Measurements from ENCODE around the gene MEI1.
A peak's percentile ranks its signal among the peaks of the same experiment; 100 is the strongest.
"Not testable (repeated sequence)": the region's sequence is repeated elsewhere in the genome, so short reads cannot be mapped to it uniquely, and the experiment has no call there.

The MEI1 gene

GRCh38 chr22:41699264-41700107 lies at the start of gene MEI1:
MEI1 (plus strand) TSS chr22:41699503; CDS start chr22:41699539, 36 bp downstream.
- no peak for DNase-seq (ENCODE audit: low spot score)

GRCh38 chr22:41650229-41650628 lies 49.1 kb upstream of the MEI1 start:
- no peak for DNase-seq (ENCODE audit: low spot score)

- no peak for DNase-seq (ENCODE audit: low spot score)
Measured at GRCh38 chr22:41650821-41651220, 48.5 kb upstream of the MEI1 start.

DNA sequence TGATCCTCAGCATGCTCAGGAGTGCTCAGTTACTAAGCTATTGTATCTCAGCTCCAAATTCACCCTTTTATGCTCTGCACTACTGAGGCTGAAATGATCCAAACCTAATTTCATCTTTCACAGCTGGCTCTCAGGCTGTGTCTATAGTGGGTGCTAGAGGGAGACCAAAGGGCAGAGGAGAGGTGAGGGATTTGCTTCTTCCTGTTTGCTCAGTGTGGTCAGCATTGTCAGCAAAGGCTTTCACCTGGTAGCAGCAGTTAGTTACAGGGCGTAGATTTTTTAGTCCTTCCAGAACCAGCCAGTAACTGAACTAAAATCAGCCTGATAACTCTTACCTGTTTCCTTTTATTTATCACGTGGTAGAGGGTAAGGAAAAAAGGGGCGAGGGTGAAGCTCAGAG lies 45.0 kb upstream of the MEI1 start:
- DNase-seq (ENCODE audit: low spot score): no peak

- no peak for DNase-seq (ENCODE audit: low spot score)
Measured at GRCh38 chr22:41656556-41656955, 42.7 kb upstream of the MEI1 start.

GRCh38 chr22:41657709-41658108 lies 41.6 kb upstream of the MEI1 start:
- no peak for DNase-seq (ENCODE audit: low spot score)

- DNase-seq (ENCODE audit: low spot score): no peak
Measured at GRCh38 chr22:41658869-41659268, 40.4 kb upstream of the MEI1 start.

DNA sequence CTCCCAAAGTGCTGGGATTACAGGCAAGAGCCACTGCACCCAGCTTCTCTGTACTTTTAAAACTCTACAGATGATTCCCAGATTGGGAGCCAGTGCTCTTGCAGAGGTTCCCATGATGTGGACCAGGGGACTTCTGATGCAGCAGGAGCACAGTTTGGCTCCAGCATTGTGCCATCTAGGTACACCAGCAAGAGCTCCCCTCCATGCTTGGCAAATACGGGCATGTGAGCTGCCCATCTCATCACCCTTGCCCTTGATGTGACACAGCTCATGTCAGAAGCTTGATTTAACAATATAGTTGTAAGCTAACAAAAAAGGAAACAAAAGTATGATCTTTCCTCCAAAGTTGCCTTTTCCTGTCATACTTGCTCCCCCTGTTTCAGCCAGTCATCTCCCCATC lies 39.4 kb upstream of the MEI1 start:
- no peak for DNase-seq (ENCODE audit: low spot score)

- no peak for DNase-seq (ENCODE audit: low spot score)
Measured at GRCh38 chr22:41660416-41660815, 38.9 kb upstream of the MEI1 start.

- DNase-seq (ENCODE audit: low spot score): no peak
Measured at GRCh38 chr22:41661088-41661487, 38.2 kb upstream of the MEI1 start.

GRCh38 chr22:41661713-41662112 lies 37.6 kb upstream of the MEI1 start:
- no peak for DNase-seq (ENCODE audit: low spot score)

DNA sequence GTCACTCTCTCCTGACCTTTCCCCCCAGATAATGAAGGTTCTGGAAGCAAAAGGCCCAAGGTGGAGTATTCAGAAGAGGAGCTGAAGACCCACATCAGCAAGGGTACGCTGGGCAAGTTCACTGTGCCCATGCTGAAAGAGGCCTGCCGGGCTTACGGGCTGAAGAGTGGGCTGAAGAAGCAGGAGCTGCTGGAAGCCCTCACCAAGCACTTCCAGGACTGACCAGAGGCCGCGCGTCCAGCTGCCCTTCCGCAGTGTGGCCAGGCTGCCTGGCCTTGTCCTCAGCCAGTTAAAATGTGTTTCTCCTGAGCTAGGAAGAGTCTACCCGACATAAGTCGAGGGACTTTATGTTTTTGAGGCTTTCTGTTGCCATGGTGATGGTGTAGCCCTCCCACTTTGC lies 35.7 kb upstream of the MEI1 start:
- DNase-seq (ENCODE audit: low spot score): not testable (repeated sequence)

GRCh38 chr22:41664490-41664889 lies 34.8 kb upstream of the MEI1 start:
- no peak for DNase-seq (ENCODE audit: low spot score)

DNA sequence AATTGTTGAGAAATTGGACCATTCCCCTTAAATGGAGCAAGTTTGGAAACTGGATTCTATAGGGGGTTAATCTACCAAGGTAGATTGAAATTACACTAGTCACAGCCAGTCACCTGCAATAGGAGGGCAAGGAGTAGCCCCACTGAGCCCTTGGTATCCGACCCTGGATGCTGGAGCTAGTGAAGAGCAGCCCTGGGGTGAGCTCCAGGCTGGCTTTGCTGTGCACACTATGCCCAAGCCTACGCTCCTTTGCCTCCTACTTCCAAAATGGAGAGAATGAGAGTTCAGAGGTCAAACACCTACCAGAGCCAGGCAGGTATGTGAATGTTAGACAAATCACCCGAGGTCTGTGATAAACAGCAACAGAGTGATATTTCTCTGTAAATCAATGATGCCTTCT lies 34.4 kb upstream of the MEI1 start:
- no peak for DNase-seq (ENCODE audit: low spot score)

DNA sequence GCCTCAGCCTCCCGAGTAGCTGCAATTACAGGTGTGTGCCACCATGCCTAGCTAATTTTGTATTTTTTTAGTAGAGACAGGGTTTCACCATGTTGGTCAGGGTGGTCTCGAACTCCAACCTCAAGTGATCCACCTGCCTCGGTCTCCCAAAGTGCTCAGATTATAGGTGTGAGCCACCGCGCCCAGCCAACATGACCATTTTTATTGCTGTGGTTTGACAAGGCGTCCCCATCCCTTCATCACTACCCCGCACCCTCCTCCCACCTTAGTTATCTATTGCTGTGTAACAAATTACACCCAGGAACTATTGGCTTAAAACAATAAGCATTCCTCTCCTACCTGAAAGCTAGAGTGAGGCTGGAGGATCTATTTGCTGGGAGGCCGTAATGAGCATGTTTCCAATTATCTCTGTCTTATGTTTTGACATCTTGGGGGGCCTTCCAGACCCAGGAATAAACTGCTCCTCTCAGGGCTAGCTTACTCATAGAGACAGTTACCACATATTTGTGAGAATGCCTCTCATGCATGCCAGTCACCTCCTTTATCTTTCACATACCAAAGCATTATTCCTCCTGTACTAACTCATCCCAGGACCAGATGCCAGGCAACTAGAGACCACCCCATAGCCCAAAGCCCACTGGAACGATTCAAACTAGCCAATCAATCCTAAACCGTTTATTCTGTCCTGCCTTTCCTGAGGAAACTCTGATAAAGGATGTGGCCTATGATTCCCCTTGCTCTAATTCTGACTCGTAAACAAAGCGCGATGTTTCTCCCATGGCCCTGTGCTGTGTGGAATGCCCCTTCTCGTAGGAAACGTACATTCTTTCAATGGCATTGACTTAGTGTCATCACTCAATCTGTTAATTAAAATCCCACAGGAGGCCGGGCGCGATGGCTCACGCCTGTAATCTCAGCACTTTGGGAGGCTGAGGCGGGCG lies 30.1 kb upstream of the MEI1 start:
- no peak for DNase-seq (ENCODE audit: low spot score)

DNA sequence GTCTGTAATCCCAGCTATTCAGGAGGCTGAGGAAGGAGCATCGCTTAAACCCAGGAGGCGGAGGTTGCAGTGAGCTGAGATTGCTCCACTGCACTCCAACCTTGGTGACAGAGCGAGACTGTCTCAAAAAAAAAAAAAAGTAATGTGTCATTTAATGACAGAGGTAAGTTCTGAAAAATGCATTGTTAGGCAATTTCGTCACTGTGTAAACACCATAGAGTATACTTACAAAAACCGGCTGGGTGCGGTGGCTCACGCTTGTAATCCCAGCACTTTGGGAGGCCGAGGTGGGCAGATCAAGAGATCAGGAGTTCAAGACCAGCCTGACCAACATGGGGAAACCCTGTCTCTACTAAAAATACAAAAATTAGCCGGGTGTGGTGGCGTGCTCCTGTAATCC lies 27.2 kb upstream of the MEI1 start:
- peak; percentile 44 for DNase-seq (ENCODE audit: low spot score)

DNA sequence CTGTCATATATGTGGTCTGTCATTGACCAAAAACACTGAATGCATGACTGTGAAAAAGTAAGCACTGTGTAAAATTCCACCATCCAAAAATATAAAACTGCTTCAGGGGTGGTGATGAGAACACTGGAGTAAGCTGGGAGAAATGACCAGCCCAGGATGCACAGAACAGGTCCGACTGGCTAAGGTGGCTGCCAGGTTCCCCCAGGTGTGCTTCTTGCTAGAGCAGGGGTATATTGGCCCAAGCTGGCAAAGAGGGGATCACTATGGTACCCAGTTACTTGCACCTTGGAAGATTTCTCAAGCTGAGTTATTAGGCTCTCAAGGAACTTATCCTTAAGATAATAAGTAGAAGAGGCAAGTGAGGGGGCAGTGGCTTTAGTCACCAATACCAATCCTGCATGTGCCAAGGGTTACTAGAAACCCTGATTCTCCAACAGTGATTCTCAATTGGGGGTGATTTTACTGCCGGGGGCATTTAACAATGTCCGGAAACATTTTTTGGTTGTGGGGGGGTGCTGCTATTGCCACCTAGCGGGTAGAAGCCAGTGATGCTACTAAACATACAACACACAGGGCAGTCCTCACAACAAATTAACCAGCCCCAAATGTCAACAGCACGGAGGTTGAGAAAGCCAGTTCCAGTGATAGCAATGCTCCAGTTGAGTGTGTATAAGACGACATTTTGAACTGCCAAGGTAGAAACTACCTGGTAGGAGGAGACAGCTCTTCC lies 26.4 kb upstream of the MEI1 start:
- DNase-seq (ENCODE audit: low spot score): no peak

- DNase-seq (ENCODE audit: low spot score): no peak
Measured at GRCh38 chr22:41674846-41675340, 24.4 kb upstream of the MEI1 start.

- no peak for DNase-seq (ENCODE audit: low spot score)
Measured at GRCh38 chr22:41676134-41676533, 23.2 kb upstream of the MEI1 start.

DNA sequence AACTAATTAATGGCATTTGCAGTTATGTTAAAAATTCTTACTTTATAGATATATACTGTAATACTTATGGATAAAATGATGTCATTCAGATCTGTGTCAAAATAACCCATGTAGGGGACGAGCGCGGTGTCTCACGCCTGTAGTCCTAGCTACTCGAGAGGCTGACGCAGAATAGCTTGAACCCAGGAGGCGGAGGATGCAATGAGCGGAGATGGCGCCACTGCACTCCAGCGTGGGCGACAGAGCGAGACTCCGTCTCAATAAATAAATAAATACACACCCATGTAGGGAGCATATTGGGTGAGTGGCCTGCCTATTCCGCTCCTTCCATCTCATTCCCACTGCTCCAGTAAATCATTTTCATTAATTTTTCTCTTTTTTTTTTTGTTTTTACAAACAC lies 17.7 kb upstream of the MEI1 start:
- no peak for DNase-seq (ENCODE audit: low spot score)

DNA sequence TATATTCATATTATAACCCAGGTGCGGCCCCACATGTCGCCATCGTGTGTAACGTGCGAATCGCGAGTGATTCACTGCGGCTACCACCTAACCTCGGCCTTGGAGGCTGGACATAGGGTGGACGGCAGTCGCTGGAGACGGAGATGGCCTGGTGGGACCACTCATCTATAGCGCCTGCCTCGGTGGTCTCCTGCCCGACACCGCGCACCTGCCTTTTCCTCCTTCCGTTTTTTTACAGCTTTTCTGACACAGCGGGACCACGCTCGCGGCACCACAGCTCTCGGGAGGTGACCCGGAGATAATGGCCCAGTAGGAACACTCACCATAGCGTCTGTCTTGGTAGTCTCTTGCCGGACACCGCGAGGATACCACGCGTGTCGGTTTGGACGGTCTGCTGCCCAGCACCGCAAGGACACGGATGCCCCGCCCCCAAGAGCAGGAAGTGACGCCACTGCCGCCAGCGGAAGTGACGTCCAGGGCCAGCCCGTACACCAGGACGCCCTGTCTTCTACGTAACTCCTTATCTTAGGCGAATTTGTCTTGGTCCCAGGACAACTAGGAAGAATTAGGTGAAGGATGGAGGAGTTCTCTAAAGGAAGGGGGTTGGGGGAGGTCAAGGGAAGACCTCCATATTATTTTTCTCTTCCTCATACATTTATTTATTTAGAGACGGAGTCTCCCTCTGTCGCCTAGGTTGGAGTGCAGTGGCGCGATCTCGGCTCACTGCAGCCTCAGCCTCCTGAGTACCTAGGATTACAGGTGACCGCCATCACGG lies 17.1 kb upstream of the MEI1 start:
- DNase-seq (ENCODE audit: low spot score): peak; percentile 76
